Mesenchymal stem cell (in vitro differentiated cells and primary cell): Measurements from ENCODE around the gene SLC17A6.

Experiments
- DNase-seq: peaks from one replicate; pipeline ENCODE4 v3.0.0-alpha.2; 2013
- H2AFZ ChIP-seq: one replicate; pipeline ENCODE4 v1.6.1; 2013; ENCODE audit warnings: low read depth, mild to moderate bottlenecking, control low read depth, inconsistent platforms, low read length, moderate library complexity
- H2AK5ac ChIP-seq: 2 replicates; pipeline ENCODE4 v1.6.1; 2013; ENCODE audit warnings: low read length, moderate library complexity, mild to moderate bottlenecking, inconsistent platforms; ENCODE audit not compliant: severe bottlenecking
- H2BK120ac ChIP-seq: one replicate; pipeline ENCODE4 v1.6.1; 2013; ENCODE audit warnings: low read depth, mild to moderate bottlenecking, inconsistent platforms, low read length, moderate library complexity
- H2BK12ac ChIP-seq, 2 experiments: one replicate each; pipeline ENCODE4 v1.6.1; 2013; ENCODE audit warnings: inconsistent platforms in 2 of 2, low read length in 2 of 2, mild to moderate bottlenecking in 2 of 2, moderate library complexity in 2 of 2, control low read depth in 1 of 2
- H2BK15ac ChIP-seq: one replicate; pipeline ENCODE4 v1.6.1; 2013; ENCODE audit warnings: mild to moderate bottlenecking, low read depth, inconsistent platforms; ENCODE audit not compliant: poor library complexity, severe bottlenecking
- H2BK5ac ChIP-seq: 2 replicates; pipeline ENCODE4 v1.6.1; 2013; ENCODE audit warnings: low read depth, mild to moderate bottlenecking, low read length, control low read depth, inconsistent platforms; ENCODE audit not compliant: poor library complexity, severe bottlenecking
- H3K14ac ChIP-seq, 2 experiments: one replicate each; pipeline ENCODE4 v1.6.1; 2013; ENCODE audit warnings: inconsistent platforms in 2 of 2, low read length in 2 of 2, control low read depth in 1 of 2, mild to moderate bottlenecking in 1 of 2, moderate library complexity in 1 of 2
- H3K18ac ChIP-seq, 2 experiments: one replicate each; pipeline ENCODE4 v1.6.1; 2013; ENCODE audit warnings: inconsistent platforms in 2 of 2, low read length in 2 of 2, control low read depth in 1 of 2, low read depth in 1 of 2, mild to moderate bottlenecking in 1 of 2
- H3K23ac ChIP-seq, 2 experiments: one replicate each; pipeline ENCODE4 v1.6.1; 2013; ENCODE audit warnings: inconsistent platforms in 2 of 2, low read length in 2 of 2, mild to moderate bottlenecking in 2 of 2, moderate library complexity in 2 of 2, control low read depth in 1 of 2
- H3K27ac ChIP-seq: 2 replicates; pipeline ENCODE4 v1.5.1; 2013; ENCODE audit warnings: mild to moderate bottlenecking, moderate library complexity, low read length, control low read depth, inconsistent platforms; ENCODE audit not compliant: poor library complexity, severe bottlenecking
- H3K27me3 ChIP-seq, 2 experiments: 2 replicates each; pipeline versions ENCODE4 v1.6.1 to v1.7.0; 2013; ENCODE audit warnings: low read length in 2 of 2, mild to moderate bottlenecking in 2 of 2, moderate library complexity in 2 of 2, control low read depth in 1 of 2, inconsistent platforms in 1 of 2; ENCODE audit not compliant: control insufficient read depth in 1 of 2, insufficient read depth in 1 of 2
- H3K36me3 ChIP-seq, 2 experiments: 2 replicates each; pipeline versions ENCODE4 v1.6.1 to v1.7.0; 2013; ENCODE audit warnings: low read length in 2 of 2, control low read depth in 1 of 2, inconsistent platforms in 1 of 2, low read depth in 1 of 2, mild to moderate bottlenecking in 1 of 2; ENCODE audit not compliant: insufficient read depth in 2 of 2, control insufficient read depth in 1 of 2
- H3K4ac ChIP-seq, 2 experiments: one replicate each; pipeline ENCODE4 v1.6.1; 2013; ENCODE audit warnings: inconsistent platforms in 2 of 2, low read length in 2 of 2, mild to moderate bottlenecking in 2 of 2, moderate library complexity in 2 of 2, control low read depth in 1 of 2, low read depth in 1 of 2
- H3K4me1 ChIP-seq: 2 replicates; pipeline ENCODE4 v1.6.1; 2013; ENCODE audit warnings: low read depth, low read length, control low read depth; ENCODE audit not compliant: control insufficient read depth, insufficient read depth
- H3K4me2 ChIP-seq: 2 replicates; pipeline ENCODE4 v1.6.1; 2013; ENCODE audit warnings: low read length, mild to moderate bottlenecking, inconsistent platforms; ENCODE audit not compliant: poor library complexity, severe bottlenecking
- H3K4me3 ChIP-seq, 2 experiments: 2 replicates each; pipeline versions ENCODE4 v1.5.1 to v1.7.0; 2013; ENCODE audit warnings: low read length in 2 of 2, mild to moderate bottlenecking in 2 of 2, control low read depth in 1 of 2, low read depth in 1 of 2; ENCODE audit not compliant: insufficient read depth in 1 of 2
- H3K79me1 ChIP-seq: replicated peaks from 2 replicates; pipeline ENCODE4 v1.6.1; 2013; ENCODE audit warnings: mild to moderate bottlenecking, control low read depth, low read length, inconsistent platforms; ENCODE audit not compliant: poor library complexity, severe bottlenecking
- H3K9ac ChIP-seq: 2 replicates; pipeline ENCODE4 v1.7.0; 2013; ENCODE audit warnings: mild to moderate bottlenecking, low read length, moderate library complexity
- H3K9me3 ChIP-seq: 2 replicates; pipeline ENCODE4 v1.7.0; 2013; ENCODE audit warnings: mild to moderate bottlenecking, low read length; ENCODE audit not compliant: control insufficient read depth
- H4K8ac ChIP-seq: one replicate; pipeline ENCODE4 v1.6.1; 2013; ENCODE audit warnings: inconsistent platforms, mild to moderate bottlenecking, low read length, moderate library complexity
- H4K91ac ChIP-seq: one replicate; pipeline ENCODE4 v1.6.1; 2013; ENCODE audit warnings: mild to moderate bottlenecking, low read length, inconsistent platforms
- WGBS: methylation state at CpG from one replicate; pipeline ENCODE4 v1.1.7; 2013; ENCODE audit warnings: mixed read lengths; 5-methylcytosine and 5-hydroxymethylcytosine counted together

The SLC17A6 gene

GRCh38 chr11:22407267-22407666 lies 69.1 kb downstream of the SLC17A6 start:
- Histone ChIP-seq H3K4me2 (no peak overlapping the region), H2BK5ac (no peak overlapping the region), H3K36me3 (no peaks in the 10 kb centered on the region), H2AFZ (no peak overlapping the region), H2AK5ac (no peak overlapping the region), H3K9me3 (no peaks in the 10 kb centered on the region), H3K79me1 (no peaks in the 10 kb centered on the region), H3K23ac (no peak overlapping the region), H3K27me3 (no peaks in the 10 kb centered on the region), H3K18ac (no peak overlapping the region), H2BK120ac (no peak overlapping the region), H3K4ac (no peak overlapping the region), H3K4me1 (no peaks in the 10 kb centered on the region), H2BK12ac (no peak overlapping the region), H3K27ac (no peak overlapping the region), H4K91ac (no peak overlapping the region), H2BK15ac (no peak overlapping the region), H4K8ac (no peak overlapping the region), H3K14ac (no peak overlapping the region), H3K9ac (no peak overlapping the region), H3K4me3 (no peak overlapping the region)
- DNase-seq = no peak
- no CpG with 5 or more reads among the region's 1 CpG for WGBS

GRCh38 chr11:22407921-22408320 lies 69.7 kb downstream of the SLC17A6 start:
- Histone ChIP-seq H4K91ac (no peak overlapping the region), H2AK5ac (no peak overlapping the region), H3K79me1 (no peaks in the 10 kb centered on the region), H3K4me1 (no peaks in the 10 kb centered on the region), H2BK120ac (no peak overlapping the region), H3K36me3 (no peaks in the 10 kb centered on the region), H3K9me3 (no peaks in the 10 kb centered on the region), H3K4me2 (no peak overlapping the region), H2BK5ac (no peak overlapping the region), H3K23ac (no peak overlapping the region), H2BK12ac (no peak overlapping the region), H3K27ac (no peak overlapping the region), H3K9ac (no peak overlapping the region), H2BK15ac (no peak overlapping the region), H4K8ac (no peak overlapping the region), H3K4me3 (no peak overlapping the region), H3K27me3 (no peaks in the 10 kb centered on the region), H3K4ac (no peak overlapping the region), H3K14ac (no peak overlapping the region), H3K18ac (no peak overlapping the region), H2AFZ (no peak overlapping the region)
- no peak for DNase-seq
- WGBS = 78% methylated on average over 2 of the region's 2 CpGs

GRCh38 chr11:22415476-22415875 lies 77.3 kb downstream of the SLC17A6 start:
- no peak overlapping the region for H3K27ac ChIP-seq
- H3K27me3 ChIP-seq = no peaks in the 10 kb centered on the region
- peak overlapping the region; percentile 55 for H3K9ac ChIP-seq
- H4K8ac ChIP-seq = no peak overlapping the region
- H4K91ac ChIP-seq = no peak overlapping the region
- H3K9me3 ChIP-seq = no peaks in the 10 kb centered on the region
- H2BK5ac ChIP-seq = no peak overlapping the region
- H3K23ac ChIP-seq = no peak overlapping the region
- H3K4me2 ChIP-seq = no peak overlapping the region
- no peak overlapping the region for H2BK120ac ChIP-seq
- H2BK12ac ChIP-seq = no peak overlapping the region
- no peak overlapping the region for H3K14ac ChIP-seq
- whole genome bisulfite sequencing = 75% methylated on average over 2 of the region's 4 CpGs
- H3K36me3 ChIP-seq = no peaks in the 10 kb centered on the region
- H3K79me1 ChIP-seq = no peaks in the 10 kb centered on the region
- no peak overlapping the region for H2AFZ ChIP-seq
- H2AK5ac ChIP-seq = no peak overlapping the region
- no peak for DNase-seq
- no peak overlapping the region for H3K18ac ChIP-seq
- H3K4me1 ChIP-seq = no peaks in the 10 kb centered on the region
- H2BK15ac ChIP-seq = no peak overlapping the region
- peak overlapping the region in 1 of 2 experiments; percentile 58 for H3K4me3 ChIP-seq
- H3K4ac ChIP-seq = no peak overlapping the region

GRCh38 chr11:22416462-22416861 lies 78.3 kb downstream of the SLC17A6 start:
- no peak for DNase-seq
- Histone ChIP-seq H2BK15ac (no peak overlapping the region), H2BK5ac (no peak overlapping the region), H2AFZ (no peak overlapping the region), H2AK5ac (no peak overlapping the region), H3K27me3 (no peaks in the 10 kb centered on the region), H3K9me3 (no peaks in the 10 kb centered on the region), H3K4me2 (no peak overlapping the region), H3K4me3 (peak overlapping the region in 1 of 2 experiments; percentile 35), H3K36me3 (no peaks in the 10 kb centered on the region), H3K4me1 (no peaks in the 10 kb centered on the region), H4K8ac (no peak overlapping the region), H2BK12ac (no peak overlapping the region), H3K79me1 (no peaks in the 10 kb centered on the region), H3K9ac (peak overlapping the region; percentile 76), H3K23ac (no peak overlapping the region), H3K14ac (no peak overlapping the region), H4K91ac (no peak overlapping the region), H2BK120ac (no peak overlapping the region), H3K27ac (no peak overlapping the region), H3K4ac (no peak overlapping the region), H3K18ac (no peak overlapping the region)
- 74% methylated on average over 4 of the region's 4 CpGs for WGBS
